ENCODE data around the gene UBR3.

The UBR3 gene

GRCh38 chr2:169980643-169981042, 153.4 kb downstream of the UBR3 start:
- Histone ChIP-seq H3K36me3 (ENCODE audit: insufficient read depth, low read length) (no peaks in the 10 kb centered on the region), H3K4me1 (ENCODE audit: insufficient read depth, low read length) (no peaks in the 10 kb centered on the region), H3K9me3 (ENCODE audit: low read length) (peaks cover 7% of the 10 kb centered on the region), H2AFZ (ENCODE audit: low read depth, low read length) (no peak overlapping the region), H3K4me3 (ENCODE audit: low read length) (no peak overlapping the region), H3K27me3 (ENCODE audit: insufficient read depth, low read length) (no peaks in the 10 kb centered on the region)

GRCh38 chr2:169982929-169983328, 155.7 kb downstream of the UBR3 start:
- H3K9me3 ChIP-seq (ENCODE audit: low read length), result peaks cover 2% of the 10 kb centered on the region

GRCh38 chr2:169983506-169983905, 156.3 kb downstream of the UBR3 start:
- Histone ChIP-seq H3K4me1 (ENCODE audit: insufficient read depth, low read length) (no peaks in the 10 kb centered on the region), H2AFZ (ENCODE audit: low read depth, low read length) (no peak overlapping the region), H3K9me3 (ENCODE audit: low read length) (peaks cover under 1% of the 10 kb centered on the region), H3K27me3 (ENCODE audit: insufficient read depth, low read length) (no peaks in the 10 kb centered on the region), H3K36me3 (ENCODE audit: insufficient read depth, low read length) (no peaks in the 10 kb centered on the region), H3K4me3 (ENCODE audit: low read length) (no peak overlapping the region)

More at GRCh38 chr2:169982929-169983328, 155.7 kb downstream of the UBR3 start:
- Histone ChIP-seq H2AFZ (ENCODE audit: low read depth, low read length) (no peak overlapping the region), H3K36me3 (ENCODE audit: insufficient read depth, low read length) (no peaks in the 10 kb centered on the region), H3K4me1 (ENCODE audit: insufficient read depth, low read length) (no peaks in the 10 kb centered on the region), H3K4me3 (ENCODE audit: low read length) (no peak overlapping the region), H3K27me3 (ENCODE audit: insufficient read depth, low read length) (no peaks in the 10 kb centered on the region)

GRCh38 chr2:169984145-169984544, 156.9 kb downstream of the UBR3 start:
- Histone ChIP-seq H3K9me3 (ENCODE audit: low read length) (no peaks in the 10 kb centered on the region), H3K36me3 (ENCODE audit: insufficient read depth, low read length) (no peaks in the 10 kb centered on the region), H3K4me1 (ENCODE audit: insufficient read depth, low read length) (no peaks in the 10 kb centered on the region), H3K4me3 (ENCODE audit: low read length) (no peak overlapping the region), H2AFZ (ENCODE audit: low read depth, low read length) (no peak overlapping the region), H3K27me3 (ENCODE audit: insufficient read depth, low read length) (no peaks in the 10 kb centered on the region)

- no peaks in the 10 kb centered on the region for H3K27me3 ChIP-seq (ENCODE audit: insufficient read depth, low read length)
Measured at GRCh38 chr2:169994752-169995151, 167.5 kb downstream of the UBR3 start.

GRCh38 chr2:169997140-169997887, 170.1 kb downstream of the UBR3 start:
- H3K27me3 ChIP-seq (ENCODE audit: insufficient read depth, low read length), result no peaks in the 10 kb centered on the region
- H3K36me3 ChIP-seq (ENCODE audit: insufficient read depth, low read length), result peaks cover 7% of the 10 kb centered on the region
- H3K9me3 ChIP-seq (ENCODE audit: low read length), result peaks cover 10% of the 10 kb centered on the region
- no peaks in the 10 kb centered on the region for H3K4me1 ChIP-seq (ENCODE audit: insufficient read depth, low read length)
- H3K4me3 ChIP-seq (ENCODE audit: low read length), result no peak overlapping the region
- H2AFZ ChIP-seq (ENCODE audit: low read depth, low read length), result no peak overlapping the region

More at GRCh38 chr2:169994752-169995151, 167.5 kb downstream of the UBR3 start:
- Histone ChIP-seq H3K9me3 (ENCODE audit: low read length) (peaks cover 10% of the 10 kb centered on the region), H3K4me1 (ENCODE audit: insufficient read depth, low read length) (no peaks in the 10 kb centered on the region), H3K4me3 (ENCODE audit: low read length) (no peak overlapping the region), H2AFZ (ENCODE audit: low read depth, low read length) (no peak overlapping the region), H3K36me3 (ENCODE audit: insufficient read depth, low read length) (peaks cover 6% of the 10 kb centered on the region)

- H3K27me3 ChIP-seq (ENCODE audit: insufficient read depth, low read length), result no peaks in the 10 kb centered on the region
Measured at GRCh38 chr2:169999054-169999453, 171.8 kb downstream of the UBR3 start.

GRCh38 chr2:170002096-170002495, 174.8 kb downstream of the UBR3 start:
- no peaks in the 10 kb centered on the region for H3K27me3 ChIP-seq (ENCODE audit: insufficient read depth, low read length)
- peaks cover 6% of the 10 kb centered on the region for H3K9me3 ChIP-seq (ENCODE audit: low read length)
- no peak overlapping the region for H2AFZ ChIP-seq (ENCODE audit: low read depth, low read length)
- no peak overlapping the region for H3K4me3 ChIP-seq (ENCODE audit: low read length)
- H3K36me3 ChIP-seq (ENCODE audit: insufficient read depth, low read length), result peaks cover 15% of the 10 kb centered on the region
- H3K4me1 ChIP-seq (ENCODE audit: insufficient read depth, low read length), result no peaks in the 10 kb centered on the region

More at GRCh38 chr2:169999054-169999453, 171.8 kb downstream of the UBR3 start:
- no peak overlapping the region for H3K4me3 ChIP-seq (ENCODE audit: low read length)
- H3K36me3 ChIP-seq (ENCODE audit: insufficient read depth, low read length), result peaks cover 17% of the 10 kb centered on the region
- H2AFZ ChIP-seq (ENCODE audit: low read depth, low read length), result no peak overlapping the region
- H3K9me3 ChIP-seq (ENCODE audit: low read length), result peaks cover 10% of the 10 kb centered on the region
- no peaks in the 10 kb centered on the region for H3K4me1 ChIP-seq (ENCODE audit: insufficient read depth, low read length)

GRCh38 chr2:170005702-170006101, 178.4 kb downstream of the UBR3 start:
- H3K36me3 ChIP-seq (ENCODE audit: insufficient read depth, low read length), result peaks cover 14% of the 10 kb centered on the region
- no peak overlapping the region for H3K4me3 ChIP-seq (ENCODE audit: low read length)
- H3K27me3 ChIP-seq (ENCODE audit: insufficient read depth, low read length), result no peaks in the 10 kb centered on the region
- H3K9me3 ChIP-seq (ENCODE audit: low read length), result no peaks in the 10 kb centered on the region
- H3K4me1 ChIP-seq (ENCODE audit: insufficient read depth, low read length), result no peaks in the 10 kb centered on the region
- no peak overlapping the region for H2AFZ ChIP-seq (ENCODE audit: low read depth, low read length)

GRCh38 chr2:170006587-170007325, 179.5 kb downstream of the UBR3 start:
- H3K36me3 ChIP-seq (ENCODE audit: insufficient read depth, low read length), result peaks cover 14% of the 10 kb centered on the region
- H3K27me3 ChIP-seq (ENCODE audit: insufficient read depth, low read length), result no peaks in the 10 kb centered on the region
- no peaks in the 10 kb centered on the region for H3K4me1 ChIP-seq (ENCODE audit: insufficient read depth, low read length)
- no peaks in the 10 kb centered on the region for H3K9me3 ChIP-seq (ENCODE audit: low read length)
- H3K4me3 ChIP-seq (ENCODE audit: low read length), result no peak overlapping the region
- no peak overlapping the region for H2AFZ ChIP-seq (ENCODE audit: low read depth, low read length)

- H3K4me1 ChIP-seq (ENCODE audit: insufficient read depth, low read length), result no peaks in the 10 kb centered on the region
- no peak overlapping the region for H2AFZ ChIP-seq (ENCODE audit: low read depth, low read length)
- H3K27me3 ChIP-seq (ENCODE audit: insufficient read depth, low read length), result no peaks in the 10 kb centered on the region
- peaks cover 4% of the 10 kb centered on the region for H3K36me3 ChIP-seq (ENCODE audit: insufficient read depth, low read length)
- no peak overlapping the region for H3K4me3 ChIP-seq (ENCODE audit: low read length)
- H3K9me3 ChIP-seq (ENCODE audit: low read length), result no peaks in the 10 kb centered on the region
Measured at GRCh38 chr2:170009209-170009608, 182.0 kb downstream of the UBR3 start.

- Histone ChIP-seq H2AFZ (ENCODE audit: low read depth, low read length) (no peak overlapping the region), H3K4me3 (ENCODE audit: low read length) (no peak overlapping the region), H3K27me3 (ENCODE audit: insufficient read depth, low read length) (no peaks in the 10 kb centered on the region), H3K4me1 (ENCODE audit: insufficient read depth, low read length) (no peaks in the 10 kb centered on the region), H3K36me3 (ENCODE audit: insufficient read depth, low read length) (no peaks in the 10 kb centered on the region), H3K9me3 (ENCODE audit: low read length) (no peaks in the 10 kb centered on the region)
Measured at GRCh38 chr2:170012773-170013172, 185.5 kb downstream of the UBR3 start.

GRCh38 chr2:170013802-170014551, 186.7 kb downstream of the UBR3 start:
- Histone ChIP-seq H3K4me1 (ENCODE audit: insufficient read depth, low read length) (no peaks in the 10 kb centered on the region), H3K27me3 (ENCODE audit: insufficient read depth, low read length) (no peaks in the 10 kb centered on the region), H3K4me3 (ENCODE audit: low read length) (no peak overlapping the region), H3K9me3 (ENCODE audit: low read length) (no peaks in the 10 kb centered on the region), H3K36me3 (ENCODE audit: insufficient read depth, low read length) (no peaks in the 10 kb centered on the region), H2AFZ (ENCODE audit: low read depth, low read length) (no peak overlapping the region)
